ENCODE data around the gene ARID5B. TPM values are rescaled to one million over a fixed set of nuclear protein-coding genes. Genes with fewer than 3 reads are reported as not detected.

Gene ARID5B
- total RNA-seq, 2 experiments from 2014 or later = 49.2 to 51.3 TPM

- H3K4me1 Mint-ChIP-seq (ENCODE audit: low read depth) = peaks cover 85% of the 10 kb centered on the region
- no peak for TF ChIP-seq CTCF (IDR thresholded peaks at IDR 0.05)
- ATAC-seq (ENCODE audit: poor library complexity) (no peak), DNase-seq (no peak)
- POLR2A ChIA-PET = no interaction called here
- Histone ChIP-seq H3K4me1 (ENCODE audit: insufficient read depth, low read length) (peaks cover 13% of the 10 kb centered on the region), H3K27me3 (ENCODE audit: control insufficient read depth in 1 of 2, insufficient read depth in 2 of 2, low read length in 2 of 2) (no peaks in the 10 kb centered on the region), H3K27ac (ENCODE audit: low read depth in 1 of 2, low read length in 2 of 2) (no peak overlapping the region), H3K9me3 (ENCODE audit: control insufficient read depth in 1 of 2, insufficient read depth in 1 of 2, low read length in 2 of 2) (no peaks in the 10 kb centered on the region), H3K36me3 (ENCODE audit: insufficient read depth, low read length) (peaks cover 12% of the 10 kb centered on the region), H3K4me3 (ENCODE audit: low read length) (no peak overlapping the region)
- no peaks in the 10 kb centered on the region for H3K9me3 Mint-ChIP-seq
- intact Hi-C loops (cut with DNase I, micrococcal nuclease) = no loop called here
- H3K27me3 Mint-ChIP-seq = no peaks in the 10 kb centered on the region
- peaks cover 7% of the 10 kb centered on the region for H3K36me3 Mint-ChIP-seq (ENCODE audit: low read depth)
- CTCF ChIA-PET = interaction anchor here (1.1 to 1.7 kb wide), 3 partner anchors 14 to 128 kb away, joined by 3 to 4 read pairs (median 3); no protein-coding TSS in a partner anchor
- no peak overlapping the region for H3K4me3 Mint-ChIP-seq
- H3K27ac Mint-ChIP-seq = no peak overlapping the region
These were observed 122.7 kb downstream of the ARID5B start for GRCh38 chr10:62024026-62024701.

GRCh38 chr10:62025134-62025794, 123.8 kb downstream of the ARID5B start:
- ATAC-seq (ENCODE audit: poor library complexity) = no peak
- no peaks in the 10 kb centered on the region for H3K27me3 ChIP-seq (ENCODE audit: control insufficient read depth in 1 of 2, insufficient read depth in 2 of 2, low read length in 2 of 2)
- H3K4me3 Mint-ChIP-seq = no peak overlapping the region
- H3K27ac ChIP-seq (ENCODE audit: low read depth in 1 of 2, low read length in 2 of 2) = no peak overlapping the region
- intact Hi-C loops (cut with DNase I, micrococcal nuclease) = no loop called here
- DNase-seq = no peak
- no peaks in the 10 kb centered on the region for H3K9me3 Mint-ChIP-seq
- no peak overlapping the region for H3K27ac Mint-ChIP-seq
- POLR2A ChIA-PET = interaction anchor here (0.6 to 1.0 kb wide), 2 partner anchors 125 to 159 kb away, joined by 3 read pairs; no protein-coding TSS in a partner anchor
- CTCF ChIA-PET = interaction anchor here (0.5 to 1.7 kb wide), 4 partner anchors 8 to 129 kb away, joined by 3 to 4 read pairs (median 3); no protein-coding TSS in a partner anchor
- peaks cover 12% of the 10 kb centered on the region for H3K36me3 ChIP-seq (ENCODE audit: insufficient read depth, low read length)
- peaks cover 9% of the 10 kb centered on the region for H3K4me1 ChIP-seq (ENCODE audit: insufficient read depth, low read length)
- no peaks in the 10 kb centered on the region for H3K27me3 Mint-ChIP-seq
- TF ChIP-seq CTCF (IDR thresholded peaks at IDR 0.05) = no peak
- H3K36me3 Mint-ChIP-seq (ENCODE audit: low read depth) = peaks cover 7% of the 10 kb centered on the region
- H3K4me3 ChIP-seq (ENCODE audit: low read length) = no peak overlapping the region
- H3K4me1 Mint-ChIP-seq (ENCODE audit: low read depth) = peaks cover 83% of the 10 kb centered on the region
- no peaks in the 10 kb centered on the region for H3K9me3 ChIP-seq (ENCODE audit: control insufficient read depth in 1 of 2, insufficient read depth in 1 of 2, low read length in 2 of 2)

GRCh38 chr10:62025901-62026879, 124.7 kb downstream of the ARID5B start:
- Histone ChIP-seq H3K27ac (ENCODE audit: low read depth in 1 of 2, low read length in 2 of 2) (no peak overlapping the region), H3K27me3 (ENCODE audit: control insufficient read depth in 1 of 2, insufficient read depth in 2 of 2, low read length in 2 of 2) (no peaks in the 10 kb centered on the region), H3K4me1 (ENCODE audit: insufficient read depth, low read length) (peaks cover 11% of the 10 kb centered on the region), H3K36me3 (ENCODE audit: insufficient read depth, low read length) (peaks cover 12% of the 10 kb centered on the region), H3K4me3 (ENCODE audit: low read length) (no peak overlapping the region), H3K9me3 (ENCODE audit: control insufficient read depth in 1 of 2, insufficient read depth in 1 of 2, low read length in 2 of 2) (no peaks in the 10 kb centered on the region)
- H3K27me3 Mint-ChIP-seq = no peaks in the 10 kb centered on the region
- H3K9me3 Mint-ChIP-seq = no peaks in the 10 kb centered on the region
- DNase-seq = no peak
- intact Hi-C loops (cut with DNase I, micrococcal nuclease) = no loop called here
- H3K27ac Mint-ChIP-seq = peak overlapping the region; percentile 12
- no peak for TF ChIP-seq CTCF (IDR thresholded peaks at IDR 0.05)
- H3K36me3 Mint-ChIP-seq (ENCODE audit: low read depth) = peaks cover 11% of the 10 kb centered on the region
- CTCF ChIA-PET = interaction anchor here (0.5 to 1.7 kb wide), 4 partner anchors 9 to 130 kb away, joined by 3 to 4 read pairs (median 4); no protein-coding TSS in a partner anchor
- peaks cover 85% of the 10 kb centered on the region for H3K4me1 Mint-ChIP-seq (ENCODE audit: low read depth)
- no peak overlapping the region for H3K4me3 Mint-ChIP-seq
- ATAC-seq (ENCODE audit: poor library complexity) = no peak
- POLR2A ChIA-PET = interaction anchor here (0.6 to 1.0 kb wide), 4 partner anchors 16 to 158 kb away, joined by 3 read pairs; no protein-coding TSS in a partner anchor
